HG03469 (cell line): ENCODE data around the gene NEK8.
"Not testable (repeated sequence)": the region's sequence is repeated elsewhere in the genome, so short reads cannot be mapped to it uniquely, and the experiment has no call there.

Experiments used
- ATAC-seq: cut with Tn5 transposase; IDR thresholded peaks from one replicate; pipeline ENCODE4 v1.9.1; 2021; ENCODE audit warnings: mild to moderate bottlenecking, moderate library complexity, moderate number of reproducible peaks; ENCODE audit not compliant: unreplicated experiment

Gene NEK8

DNA sequence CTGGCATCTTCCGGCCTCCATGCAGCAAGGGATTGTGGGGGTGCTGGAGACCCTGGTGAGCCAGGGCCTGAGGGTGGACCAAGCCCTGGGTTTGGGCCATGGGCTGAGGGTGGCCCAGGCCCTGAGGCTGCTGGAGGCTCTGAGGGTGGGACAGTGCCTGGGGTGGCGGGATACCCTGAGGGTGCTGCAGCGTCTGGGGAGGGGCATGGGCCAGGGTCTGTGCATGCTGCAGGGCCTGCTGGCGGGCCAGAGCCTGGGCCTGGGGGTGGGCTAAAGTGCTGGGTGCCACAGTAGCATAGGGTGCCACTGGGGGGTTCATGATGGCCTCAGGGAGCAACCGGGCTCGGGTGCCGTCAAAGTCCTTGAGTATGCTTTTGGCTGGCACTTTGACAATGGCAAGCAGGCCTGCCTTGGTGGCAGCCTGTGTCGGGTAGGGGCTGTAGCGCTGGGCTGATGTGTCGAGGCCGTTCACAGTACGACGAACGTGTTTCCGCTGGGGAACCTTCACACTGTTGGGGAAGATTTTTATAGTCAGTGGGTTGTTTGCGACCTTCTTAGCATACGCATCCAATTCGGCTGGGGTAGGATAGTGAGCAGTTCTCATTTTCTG lies 30.8 kb downstream of the NEK8 start:
- ATAC-seq: no peak

DNA sequence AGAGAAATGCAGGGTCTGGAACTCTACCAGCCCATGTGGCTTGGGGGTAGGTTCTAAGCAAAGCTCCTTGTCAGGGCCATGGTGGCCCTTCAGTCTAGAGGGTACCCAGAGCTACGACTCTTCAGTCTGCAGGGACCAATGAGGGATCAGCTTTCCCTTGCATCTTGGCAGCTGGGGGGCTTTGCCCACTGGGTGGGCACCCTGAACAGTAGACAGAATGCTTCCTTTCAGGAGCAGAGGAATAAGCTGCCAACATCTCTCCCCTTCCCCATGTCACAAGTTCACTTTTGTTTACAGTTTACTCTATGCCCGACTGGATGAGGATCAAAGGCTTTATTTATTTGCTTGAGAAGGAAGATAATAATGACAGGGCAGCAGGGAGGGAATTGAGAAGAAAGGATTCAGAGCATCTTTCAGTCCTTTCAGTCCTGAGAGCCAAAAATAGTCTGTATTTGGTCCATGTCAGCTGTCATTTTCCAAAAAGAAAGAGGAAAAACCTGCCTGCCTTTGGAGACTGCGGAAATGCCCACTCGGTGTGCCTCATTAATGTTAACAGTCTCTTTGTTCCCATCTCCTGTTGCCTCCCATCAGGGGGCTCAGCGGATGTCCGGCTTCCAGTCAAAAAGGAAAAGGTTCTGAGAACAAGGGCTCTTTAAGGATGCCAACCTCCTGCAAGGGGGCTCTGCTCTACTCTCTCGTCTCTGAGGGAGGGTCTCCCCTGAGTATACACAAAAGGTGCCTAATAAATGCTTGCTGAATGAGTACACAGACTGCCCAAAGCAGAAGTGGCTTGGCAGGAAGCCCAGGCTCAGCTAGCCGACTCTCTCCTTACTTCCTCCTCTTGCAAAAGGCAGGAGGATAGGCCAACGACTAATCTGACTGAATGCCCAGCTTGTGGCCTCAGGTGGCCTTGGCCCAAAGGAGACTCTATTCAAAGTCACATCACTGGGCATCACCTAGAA lies 32.3 kb downstream of the NEK8 start:
- no peak for ATAC-seq

DNA sequence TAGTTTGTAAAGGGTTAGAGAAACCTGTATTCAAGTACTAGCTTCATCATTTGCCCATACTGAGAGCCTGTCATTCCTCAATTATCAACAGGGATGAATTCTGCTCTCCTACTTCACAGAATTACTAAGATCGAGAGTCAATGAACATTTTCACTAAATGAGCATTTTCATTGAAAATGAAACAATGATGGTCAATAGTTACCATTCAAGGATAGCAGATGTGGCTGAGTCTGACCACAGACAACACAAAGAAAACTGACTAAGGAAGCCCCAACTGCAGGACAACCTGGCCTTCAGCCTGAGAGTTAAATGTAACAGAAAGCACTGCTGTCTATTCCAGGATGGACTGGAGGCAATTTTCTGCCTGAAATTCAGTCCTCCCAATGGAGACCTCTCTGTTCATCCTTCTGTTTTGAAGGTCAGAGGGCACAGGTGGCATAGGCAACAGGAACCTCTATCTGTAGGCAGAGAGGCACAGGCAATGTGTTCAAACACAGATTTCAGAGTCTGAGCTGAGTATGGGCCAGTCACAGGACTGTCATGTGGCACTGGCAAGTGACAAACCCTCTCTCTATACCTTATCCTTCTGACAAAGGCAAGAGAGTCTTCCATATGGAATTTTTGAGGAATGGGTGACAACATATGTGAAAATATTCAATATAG lies 34.7 kb downstream of the NEK8 start:
- no peak for ATAC-seq

DNA sequence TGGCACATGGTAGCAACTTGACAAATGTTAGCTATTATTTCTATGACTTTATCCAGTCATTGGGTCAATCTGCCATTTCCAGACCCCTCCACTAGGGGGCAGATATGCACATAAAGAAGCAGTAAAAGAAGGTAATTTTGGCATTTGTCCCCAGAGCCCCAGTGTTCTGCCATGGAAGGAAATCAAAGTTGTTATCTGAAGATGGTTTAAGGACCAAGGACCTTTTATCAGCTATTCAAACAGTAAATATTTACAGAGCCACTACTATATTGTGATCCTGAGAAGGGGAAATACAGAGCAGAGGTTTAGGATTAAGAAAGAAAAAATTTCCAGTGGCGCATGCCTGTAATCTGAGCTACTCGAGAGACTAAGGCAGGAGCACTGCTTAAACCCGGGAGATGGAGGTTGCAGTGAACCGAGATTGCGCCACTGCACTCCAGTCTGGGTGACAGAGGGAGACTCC lies 35.2 kb downstream of the NEK8 start:
- no peak for ATAC-seq

DNA sequence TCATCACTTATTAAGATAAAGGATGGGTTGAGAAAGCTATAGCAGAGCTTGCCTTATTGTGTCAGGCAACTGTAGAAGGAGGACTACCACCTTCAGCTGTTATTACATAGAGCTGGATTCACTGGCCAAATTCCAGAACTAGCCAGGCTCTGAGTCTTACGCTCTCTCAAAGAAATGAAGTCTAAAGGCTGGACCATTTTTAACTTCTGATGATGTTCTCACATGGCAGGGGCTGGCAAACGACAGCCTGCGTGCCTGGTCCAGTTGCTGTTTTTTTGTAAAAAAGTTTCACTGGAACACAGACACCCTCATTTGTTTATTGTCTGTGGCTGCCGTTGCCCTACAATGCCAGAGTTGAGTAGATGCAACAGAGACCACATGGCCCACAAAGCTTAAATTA lies 36.5 kb downstream of the NEK8 start:
- no peak for ATAC-seq

DNA sequence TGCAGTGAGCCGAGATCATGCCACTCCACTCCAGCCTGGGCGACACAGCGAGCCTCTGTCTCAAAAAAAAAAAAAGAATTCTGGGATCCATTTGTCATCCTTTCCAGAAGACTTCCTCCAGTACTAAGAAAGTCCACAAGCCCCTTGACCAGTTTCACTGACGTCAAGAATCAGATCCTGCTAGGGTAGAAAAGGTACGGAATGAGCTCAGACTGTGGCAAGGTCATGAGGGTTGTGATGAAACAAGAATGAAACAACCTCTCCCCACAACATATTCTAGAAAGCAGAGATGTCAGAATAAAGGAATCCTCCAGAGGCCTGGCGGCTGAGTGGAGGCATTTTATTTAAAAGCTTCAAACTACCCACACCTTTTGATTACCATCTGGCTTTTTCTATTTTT lies 45.1 kb downstream of the NEK8 start:
- no peak for ATAC-seq

DNA sequence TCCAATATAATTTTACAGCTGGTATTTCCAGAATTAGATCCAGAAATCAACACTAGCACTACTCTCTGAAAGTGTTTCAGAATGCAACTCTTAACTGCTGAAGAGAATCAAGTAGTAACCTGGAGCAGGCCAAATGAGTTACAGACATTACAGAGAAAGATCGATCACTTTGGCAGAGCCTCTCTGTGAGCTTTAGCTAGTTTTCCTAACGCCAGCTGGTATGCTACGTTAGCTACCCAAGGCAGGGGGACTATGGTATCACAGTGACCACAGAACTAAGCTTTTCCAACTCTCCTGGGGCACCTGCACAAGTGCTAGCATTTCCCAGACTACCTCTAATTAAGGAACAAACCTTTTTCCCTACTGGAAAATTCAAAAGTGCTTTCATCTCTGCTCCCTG lies 45.6 kb downstream of the NEK8 start:
- no peak for ATAC-seq

DNA sequence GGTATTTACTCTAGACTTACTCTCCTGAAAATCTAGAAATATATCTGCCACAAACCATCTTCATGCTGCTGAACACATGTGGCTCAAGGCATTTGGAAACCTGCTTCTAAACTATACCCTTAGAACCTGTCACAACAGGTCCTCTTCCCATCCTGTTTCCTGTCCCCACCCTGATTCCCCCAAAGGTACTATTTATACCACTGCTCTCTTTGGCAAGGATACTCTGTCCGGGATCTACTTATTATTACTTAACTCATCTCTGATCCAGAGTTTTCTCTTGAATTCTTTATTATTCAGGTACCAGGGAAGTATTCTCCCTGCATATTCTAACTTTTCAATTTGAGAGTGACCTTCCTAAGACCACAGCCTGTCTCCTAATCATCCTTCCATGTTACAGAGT lies 48.6 kb downstream of the NEK8 start:
- ATAC-seq: no peak

DNA sequence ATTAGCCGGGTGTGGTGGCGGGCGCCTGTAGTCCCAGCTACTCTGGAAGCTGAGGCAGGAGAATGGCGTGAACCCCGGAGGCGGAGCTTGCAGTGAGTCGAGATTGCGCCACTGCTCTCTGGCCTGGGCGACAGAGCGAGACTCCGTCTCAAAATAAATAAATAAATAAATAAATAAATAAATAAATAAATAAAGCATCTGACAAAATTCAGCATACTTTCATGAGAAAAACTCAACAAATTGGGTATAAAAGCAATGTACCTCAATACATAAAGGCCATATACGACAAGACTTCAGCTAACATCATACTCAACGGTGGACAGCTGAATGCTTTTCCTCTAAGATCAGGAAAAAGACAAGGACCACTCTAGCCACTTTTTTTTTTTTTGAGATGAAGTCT lies 51.0 kb downstream of the NEK8 start:
- ATAC-seq: not testable (repeated sequence)

DNA sequence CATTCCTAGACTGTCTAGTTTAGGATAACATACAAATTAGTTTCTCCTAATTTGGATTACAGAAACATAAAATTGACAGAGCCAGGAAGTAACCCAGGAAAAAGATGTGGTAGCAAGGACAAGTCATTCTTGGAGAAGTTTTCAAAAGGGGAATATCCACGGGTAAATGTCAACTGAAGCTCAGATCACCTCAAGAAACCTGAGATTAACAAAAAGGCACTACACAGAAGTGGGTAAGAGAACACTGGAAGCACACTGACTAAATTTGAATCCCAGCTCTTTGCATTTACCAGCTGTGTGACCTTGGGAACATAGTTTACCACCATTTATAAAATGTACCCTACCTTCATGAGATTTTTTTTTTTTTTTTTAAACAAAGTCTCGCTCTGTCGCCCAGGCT lies 54.6 kb downstream of the NEK8 start:
- ATAC-seq: no peak

DNA sequence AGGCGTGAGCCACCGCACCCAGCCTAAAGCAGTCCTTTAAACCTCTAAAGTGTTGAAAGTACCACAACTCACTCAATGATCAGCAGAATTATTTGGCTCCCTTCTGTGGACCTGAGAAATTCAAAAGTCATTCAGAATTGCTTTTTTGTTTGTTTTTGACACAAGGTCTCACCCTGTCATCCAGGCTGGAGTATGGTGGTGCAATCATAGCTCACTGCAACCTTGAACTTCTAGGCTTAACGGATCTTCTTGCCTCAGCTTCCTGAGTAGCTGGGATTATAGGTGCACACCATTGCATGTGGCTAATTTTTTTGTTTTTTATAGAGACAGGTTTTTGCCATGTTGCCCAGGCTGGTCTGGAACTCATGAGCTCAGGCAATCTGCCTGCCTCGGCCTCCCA lies 59.5 kb downstream of the NEK8 start:
- no peak for ATAC-seq
